CD4-positive, alpha-beta T cell (primary cell): ENCODE results near the gene MYO15A. TPM values are rescaled to one million over a fixed set of nuclear protein-coding genes. Genes with fewer than 3 reads are reported as not detected.

Source experiments
- ATAC-seq: fragments of 200-7000 bp; cut with Tn5 transposase; one replicate; pipeline ENCODE4 v1.10.0; 2022; ENCODE audit warnings: mild to moderate bottlenecking; ENCODE audit not compliant: poor library complexity
- CTCF ChIA-PET: fragments of 350-600 bp; sonication (Branson Sonifier 250); formaldehyde crosslinking; loops from one replicate; lab custom pipeline; 2021; ENCODE audit warnings: antibody characterized with exemption, inconsistent platforms; lab: Charles Lee
- POLR2A ChIA-PET: fragments of 350-600 bp; sonication (Branson Sonifier 250); formaldehyde crosslinking; loops from one replicate; lab custom pipeline; 2021; ENCODE audit warnings: antibody characterized with exemption, inconsistent platforms; lab: Charles Lee
- DNase-seq, 14 experiments: peaks; one replicate each; pipeline ENCODE4 v3.0.0-alpha.2; 2013 to 2020; ENCODE audit warnings: mixed read lengths in 2 of 14
- H3K27ac ChIP-seq, 2 donors: one replicate each; pipeline versions ENCODE4 v1.5.1 to v1.7.0; 2013; ENCODE audit warnings: low read length in 2 of 2, low read depth in 1 of 2, mild to moderate bottlenecking in 1 of 2
- H3K27me3 ChIP-seq, 2 experiments: 1 replicate in 1 of 2; 2 replicates in 1 of 2; pipeline versions ENCODE4 v1.6.1 to v1.7.0; 2013; ENCODE audit warnings: low read length in 2 of 2, control low read depth in 1 of 2, mild to moderate bottlenecking in 1 of 2, moderate library complexity in 1 of 2; ENCODE audit not compliant: insufficient read depth in 2 of 2, control insufficient read depth in 1 of 2
- H3K36me3 ChIP-seq: one replicate; pipeline ENCODE4 v1.6.1; 2013; ENCODE audit warnings: low read length, control low read depth; ENCODE audit not compliant: insufficient read depth
- H3K4me1 ChIP-seq: one replicate; pipeline ENCODE4 v1.6.1; 2013; ENCODE audit warnings: low read length, control low read depth; ENCODE audit not compliant: insufficient read depth
- H3K4me3 ChIP-seq: one replicate; pipeline ENCODE4 v1.5.1; 2013; ENCODE audit warnings: mild to moderate bottlenecking, low read length, moderate library complexity
- H3K9me3 ChIP-seq, 2 experiments: 1 replicate in 1 of 2; 2 replicates in 1 of 2; pipeline versions ENCODE4 v1.6.1 to v1.7.0; 2013; ENCODE audit warnings: low read length in 2 of 2, mild to moderate bottlenecking in 2 of 2, control low read depth in 1 of 2, moderate library complexity in 1 of 2; ENCODE audit not compliant: control insufficient read depth in 1 of 2, insufficient read depth in 1 of 2
- H3K27ac Mint-ChIP-seq: one replicate; pipeline ENCODE4 v1.8.0; 2020; ENCODE audit warnings: mixed read lengths
- H3K27me3 Mint-ChIP-seq: one replicate; pipeline ENCODE4 v1.8.0; 2021; ENCODE audit warnings: mixed read lengths
- H3K36me3 Mint-ChIP-seq: one replicate; pipeline ENCODE4 v1.8.0; 2021; ENCODE audit warnings: low read depth, mixed read lengths
- H3K4me1 Mint-ChIP-seq: one replicate; pipeline ENCODE4 v1.8.0; 2021; ENCODE audit warnings: low read depth, mixed read lengths
- H3K4me3 Mint-ChIP-seq: one replicate; pipeline ENCODE4 v1.8.0; 2020; ENCODE audit warnings: mild to moderate bottlenecking, mixed read lengths
- H3K9me3 Mint-ChIP-seq: one replicate; pipeline ENCODE4 v1.8.0; 2020; ENCODE audit warnings: mixed read lengths
- intact Hi-C, 2 experiments: fragments of 100-400 bp; cut with DNase I in 1 of 2; cut with micrococcal nuclease in 1 of 2; formaldehyde crosslinking; loops; one replicate each; pipeline versions ENCODE4 v1.15.1 to v1.9.0; 2023 to 2025; cut with DNase I, micrococcal nuclease
- total RNA-seq, 174 experiments: library from RNA in 2 of 174; stranded (reverse) in 2 of 174; gene quantifications; one replicate each; pipeline ENCODE4 v1.2.3 and lab custom pipeline; 2021 to 2026
- TF ChIP-seq, protein P1 (sequence below): fragments of 200-600 bp; IDR thresholded peaks from one replicate; pipeline ENCODE4 v1.8.0; 2022; ENCODE audit warnings: antibody characterized with exemption, mild to moderate bottlenecking

Gene MYO15A
- total RNA-seq, 2 experiments from 2014 or later = 1.2 to 1.6 TPM

DNA sequence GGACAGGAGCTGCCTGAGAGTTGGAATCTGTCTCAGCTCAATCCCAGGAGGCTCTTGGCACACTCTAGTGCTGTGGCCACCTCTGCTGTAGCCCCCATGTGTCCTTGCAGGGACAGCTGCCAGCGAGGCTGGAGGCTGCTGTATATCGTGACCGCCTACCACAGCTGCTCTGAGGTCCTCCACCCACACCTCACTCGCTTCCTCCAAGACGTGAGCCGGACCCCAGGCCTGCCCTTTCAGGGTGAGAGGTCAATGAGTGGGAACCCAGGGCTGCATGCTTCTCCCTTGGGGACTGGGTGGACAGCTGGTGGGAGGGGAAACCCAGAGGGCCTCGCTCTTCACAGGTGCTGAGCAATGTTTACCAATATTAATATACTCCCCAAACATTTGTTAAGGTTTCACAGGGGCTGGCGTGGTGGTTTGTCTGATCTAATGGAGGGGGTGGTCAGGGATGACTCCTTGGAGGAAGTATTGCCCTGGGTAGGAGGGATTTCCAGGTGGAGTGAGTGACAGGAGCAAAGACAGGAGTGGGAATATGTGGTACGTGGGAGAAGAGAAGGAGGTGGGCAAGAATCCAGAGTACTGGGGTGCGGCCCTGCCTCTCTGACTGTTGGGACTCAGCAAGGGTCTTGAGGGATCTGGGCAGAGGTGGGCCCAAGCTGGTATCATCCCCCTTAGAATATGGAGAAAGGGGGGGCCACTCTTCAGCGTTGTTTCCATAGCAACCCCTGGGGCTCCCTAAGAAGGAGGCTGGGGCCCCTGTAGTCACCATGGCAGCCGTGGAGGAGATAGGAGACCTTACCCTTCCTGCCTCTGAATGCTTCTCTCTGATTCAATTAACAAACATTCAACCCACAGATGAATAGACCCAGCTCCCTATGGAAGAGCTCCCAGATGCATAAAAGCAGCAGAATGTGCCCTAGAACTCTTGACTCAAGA is 52.9 kb downstream of the MYO15A start:
- H3K4me3 Mint-ChIP-seq = no peak overlapping the region
- no peaks in the 10 kb centered on the region for H3K9me3 ChIP-seq
- peaks cover 15% of the 10 kb centered on the region for H3K4me1 Mint-ChIP-seq
- ChIA-PET CTCF (no interaction called here), POLR2A (no interaction called here)
- H3K27ac ChIP-seq = no peak overlapping the region
- no peaks in the 10 kb centered on the region for H3K36me3 ChIP-seq
- no peaks in the 10 kb centered on the region for H3K36me3 Mint-ChIP-seq
- no peak overlapping the region for H3K27ac Mint-ChIP-seq
- no peaks in the 10 kb centered on the region for H3K27me3 ChIP-seq
- TF ChIP-seq, protein P1, sequence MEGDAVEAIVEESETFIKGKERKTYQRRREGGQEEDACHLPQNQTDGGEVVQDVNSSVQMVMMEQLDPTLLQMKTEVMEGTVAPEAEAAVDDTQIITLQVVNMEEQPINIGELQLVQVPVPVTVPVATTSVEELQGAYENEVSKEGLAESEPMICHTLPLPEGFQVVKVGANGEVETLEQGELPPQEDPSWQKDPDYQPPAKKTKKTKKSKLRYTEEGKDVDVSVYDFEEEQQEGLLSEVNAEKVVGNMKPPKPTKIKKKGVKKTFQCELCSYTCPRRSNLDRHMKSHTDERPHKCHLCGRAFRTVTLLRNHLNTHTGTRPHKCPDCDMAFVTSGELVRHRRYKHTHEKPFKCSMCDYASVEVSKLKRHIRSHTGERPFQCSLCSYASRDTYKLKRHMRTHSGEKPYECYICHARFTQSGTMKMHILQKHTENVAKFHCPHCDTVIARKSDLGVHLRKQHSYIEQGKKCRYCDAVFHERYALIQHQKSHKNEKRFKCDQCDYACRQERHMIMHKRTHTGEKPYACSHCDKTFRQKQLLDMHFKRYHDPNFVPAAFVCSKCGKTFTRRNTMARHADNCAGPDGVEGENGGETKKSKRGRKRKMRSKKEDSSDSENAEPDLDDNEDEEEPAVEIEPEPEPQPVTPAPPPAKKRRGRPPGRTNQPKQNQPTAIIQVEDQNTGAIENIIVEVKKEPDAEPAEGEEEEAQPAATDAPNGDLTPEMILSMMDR = no peak
- no peaks in the 10 kb centered on the region for H3K27me3 Mint-ChIP-seq
- H3K9me3 Mint-ChIP-seq = no peaks in the 10 kb centered on the region
- no peak overlapping the region for H3K4me3 ChIP-seq
- ATAC-seq = no peak
- H3K4me1 ChIP-seq = peaks cover 15% of the 10 kb centered on the region
- DNase-seq = no peak
- intact Hi-C loops = loop anchor here in 1 of 2 experiments (2.0 kb wide), 1 partner anchor 21 kb away; no protein-coding TSS in a partner anchor

DNA sequence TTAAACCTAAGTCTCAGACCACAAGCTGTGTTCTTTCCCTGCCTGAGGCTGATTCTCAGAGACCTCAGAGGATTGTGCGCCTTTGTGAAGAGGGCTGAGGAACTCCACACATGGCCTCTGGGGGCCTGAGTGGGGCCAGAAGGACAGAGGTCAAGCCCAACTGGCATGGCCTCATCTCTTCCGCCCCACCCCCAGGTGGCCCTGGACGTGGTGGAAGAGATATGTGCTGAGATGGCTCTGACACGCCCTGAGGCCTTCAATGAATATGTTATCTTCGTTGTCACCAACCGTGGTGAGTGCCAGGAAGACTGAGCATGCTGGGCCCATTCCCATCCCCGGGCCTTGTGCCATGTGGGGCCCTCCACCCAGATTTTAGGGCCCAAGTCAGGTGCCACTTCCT is 55.0 kb downstream of the MYO15A start:
- H3K27ac ChIP-seq = no peak overlapping the region
- H3K36me3 ChIP-seq = no peaks in the 10 kb centered on the region
- ATAC-seq = no peak
- Mint-ChIP-seq H3K36me3 (no peaks in the 10 kb centered on the region), H3K27me3 (no peaks in the 10 kb centered on the region), H3K9me3 (no peaks in the 10 kb centered on the region), H3K4me3 (no peak overlapping the region), H3K4me1 (peaks cover 9% of the 10 kb centered on the region), H3K27ac (no peak overlapping the region)
- ChIA-PET CTCF (no interaction called here), POLR2A (no interaction called here)
- H3K9me3 ChIP-seq = peaks cover 0 to 10% of the 10 kb centered on the region in 2 experiments
- H3K27me3 ChIP-seq = no peaks in the 10 kb centered on the region
- H3K4me1 ChIP-seq = peaks cover 6% of the 10 kb centered on the region
- TF ChIP-seq, protein P1 = no peak
- DNase-seq = no peak
- intact Hi-C loops = no loop called here
- no peak overlapping the region for H3K4me3 ChIP-seq

DNA sequence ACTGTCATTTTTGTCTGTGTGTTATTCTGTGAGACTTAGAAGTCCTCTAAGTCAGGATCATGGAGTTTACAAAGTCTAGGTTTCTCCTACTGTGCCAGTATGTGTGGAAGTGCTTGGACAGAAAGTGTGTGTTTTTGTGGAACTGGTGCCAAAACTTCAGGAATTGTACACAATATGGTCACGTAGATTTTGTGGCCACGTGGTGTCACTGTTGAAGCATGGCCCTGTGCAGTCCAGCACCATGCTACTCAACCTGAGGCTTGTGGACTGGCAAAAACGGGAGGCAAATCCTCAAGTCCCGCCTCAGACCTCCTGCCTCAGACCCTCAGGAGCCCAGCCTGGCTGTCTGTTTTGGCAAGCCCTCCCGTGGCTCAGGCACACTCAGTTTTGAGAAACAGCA is 58.3 kb downstream of the MYO15A start:
- Mint-ChIP-seq H3K27ac (no peak overlapping the region), H3K4me1 (no peaks in the 10 kb centered on the region), H3K36me3 (no peaks in the 10 kb centered on the region), H3K27me3 (no peaks in the 10 kb centered on the region), H3K9me3 (no peaks in the 10 kb centered on the region), H3K4me3 (no peak overlapping the region)
- Histone ChIP-seq H3K4me1 (no peaks in the 10 kb centered on the region), H3K4me3 (no peak overlapping the region), H3K27ac (no peak overlapping the region), H3K27me3 (no peaks in the 10 kb centered on the region), H3K9me3 (peaks cover 0 to 10% of the 10 kb centered on the region in 2 experiments), H3K36me3 (no peaks in the 10 kb centered on the region)
- CTCF ChIA-PET = no interaction called here
- no peak for DNase-seq
- ATAC-seq = no peak
- POLR2A ChIA-PET = no interaction called here
- TF ChIP-seq, protein P1 = no peak
- intact Hi-C loops = no loop called here
